Measurements from ENCODE around the gene CDH18.

Gene CDH18

DNA sequence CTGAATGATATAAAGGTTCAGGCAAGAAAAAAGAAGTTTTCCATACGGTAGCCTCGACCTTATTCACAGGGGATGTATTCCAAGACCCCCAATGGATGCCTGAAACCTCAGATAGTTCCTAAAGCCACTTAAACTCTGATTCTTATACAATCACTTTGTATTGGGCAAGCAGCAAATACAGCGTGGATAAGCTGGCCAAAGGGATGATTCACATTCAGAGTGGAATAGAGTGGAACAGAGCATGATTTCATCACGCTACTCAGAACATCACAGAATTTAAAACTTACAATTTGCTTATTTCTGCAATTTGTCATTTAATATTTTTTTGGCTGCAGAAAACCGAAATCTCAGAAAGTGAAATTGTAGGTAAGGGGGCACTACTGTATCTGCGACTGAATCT is 40.5 kb upstream of the CDH18 start:
- H3K9me3 ChIP-seq: no peaks in the 10 kb centered on the region
- H3K36me3 ChIP-seq: no peaks in the 10 kb centered on the region
- H3K27me3 ChIP-seq: no peaks in the 10 kb centered on the region
- no peak for TF ChIP-seq CTCF (IDR thresholded peaks at IDR 0.05; ENCODE audit: low read depth, low read length)
- H3K4me3 ChIP-seq (ENCODE audit: low read depth, low read length): no peak overlapping the region
- H3K4me1 ChIP-seq: no peaks in the 10 kb centered on the region
- no peak for DNase-seq

DNA sequence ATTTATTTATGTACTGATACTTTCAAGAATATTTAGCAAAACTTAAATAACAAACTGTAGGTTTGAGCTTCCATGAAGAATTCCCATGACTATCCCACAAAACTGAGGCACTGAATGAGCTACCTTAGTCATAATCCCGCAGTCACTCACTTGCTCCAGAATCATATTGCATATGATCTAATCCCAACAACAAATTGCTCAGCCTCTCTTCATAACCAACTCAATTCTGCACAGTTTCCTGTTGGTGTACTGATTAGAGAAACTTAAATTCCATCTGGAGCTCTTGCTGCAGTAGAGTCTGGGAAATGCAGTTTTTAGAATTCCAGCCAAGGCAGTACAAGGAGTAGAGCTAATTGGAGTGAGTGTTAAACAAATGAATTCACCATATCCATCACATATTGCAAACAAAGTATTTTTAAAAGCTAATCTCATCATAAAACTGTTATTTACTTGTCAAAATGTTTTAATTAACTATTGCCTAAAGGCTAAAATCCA is 35.7 kb upstream of the CDH18 start:
- DNase-seq: no peak
- no peak for TF ChIP-seq CTCF (IDR thresholded peaks at IDR 0.05; ENCODE audit: low read depth, low read length)
- Histone ChIP-seq H3K27me3 (no peaks in the 10 kb centered on the region), H3K36me3 (no peaks in the 10 kb centered on the region), H3K9me3 (peaks cover 4% of the 10 kb centered on the region; the same call in 1 of the 2 replicates), H3K4me1 (no peaks in the 10 kb centered on the region), H3K4me3 (ENCODE audit: low read depth, low read length) (no peak overlapping the region)

DNA sequence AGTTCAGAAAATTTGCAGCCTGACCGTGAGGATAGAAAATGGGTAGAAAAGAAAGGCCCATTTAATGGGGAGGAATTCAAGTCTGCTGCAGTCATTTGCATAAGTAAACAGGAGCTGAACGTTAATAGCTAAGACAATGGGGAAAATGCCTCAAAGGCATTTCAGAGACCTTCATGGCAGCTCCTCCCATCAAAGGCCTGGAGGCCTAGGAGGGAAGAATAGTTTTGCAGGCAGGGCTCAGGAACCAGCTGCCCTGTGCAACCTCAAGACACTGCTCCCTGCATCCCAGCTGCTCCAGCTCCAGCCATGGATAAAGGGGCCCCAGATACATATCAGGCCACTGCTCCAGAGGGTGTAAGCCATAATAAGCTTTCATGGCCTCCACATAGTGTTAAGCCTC is 32.2 kb upstream of the CDH18 start:
- TF ChIP-seq CTCF (IDR thresholded peaks at IDR 0.05; ENCODE audit: low read depth, low read length): no peak
- H3K4me3 ChIP-seq (ENCODE audit: low read depth, low read length): no peak overlapping the region
- H3K9me3 ChIP-seq: peaks cover 4% of the 10 kb centered on the region; the same call in 1 of the 2 replicates
- no peaks in the 10 kb centered on the region for H3K36me3 ChIP-seq
- no peak for DNase-seq
- H3K4me1 ChIP-seq: no peaks in the 10 kb centered on the region
- H3K27me3 ChIP-seq: no peaks in the 10 kb centered on the region

DNA sequence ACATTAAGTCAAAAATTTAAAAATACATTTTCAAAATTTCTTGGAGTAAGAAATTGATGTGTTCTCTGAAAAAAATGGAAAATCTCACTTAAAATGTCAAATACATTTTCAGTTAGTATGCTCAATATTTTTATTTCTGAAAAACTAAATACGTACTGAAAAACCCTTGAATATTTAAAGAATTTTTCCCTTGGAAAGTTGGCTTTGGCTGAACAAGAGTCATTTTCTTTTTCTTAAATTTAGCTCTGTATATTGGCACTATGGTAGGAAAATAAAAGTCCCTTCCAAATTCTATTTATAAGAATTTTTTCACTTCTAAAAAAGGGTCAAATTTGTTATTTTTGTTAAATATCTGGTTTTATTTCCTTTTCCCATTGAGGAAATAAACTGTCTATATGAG is 29.0 kb upstream of the CDH18 start:
- H3K36me3 ChIP-seq: no peaks in the 10 kb centered on the region
- H3K27me3 ChIP-seq: no peaks in the 10 kb centered on the region
- no peaks in the 10 kb centered on the region for H3K4me1 ChIP-seq
- no peak for DNase-seq
- H3K9me3 ChIP-seq: peaks cover 4% of the 10 kb centered on the region; the same call in 1 of the 2 replicates
- no peak for TF ChIP-seq CTCF (IDR thresholded peaks at IDR 0.05; ENCODE audit: low read depth, low read length)
- no peak overlapping the region for H3K4me3 ChIP-seq (ENCODE audit: low read depth, low read length)

- H3K4me1 ChIP-seq: no peaks in the 10 kb centered on the region
- no peaks in the 10 kb centered on the region for H3K9me3 ChIP-seq
- no peak for DNase-seq
- no peak overlapping the region for H3K4me3 ChIP-seq (ENCODE audit: low read depth, low read length)
- no peaks in the 10 kb centered on the region for H3K27me3 ChIP-seq
- no peak for TF ChIP-seq CTCF (IDR thresholded peaks at IDR 0.05; ENCODE audit: low read depth, low read length)
- no peaks in the 10 kb centered on the region for H3K36me3 ChIP-seq
These were observed 12.4 kb upstream of the CDH18 start for GRCh38 chr5:20000416-20000815.

- H3K27me3 ChIP-seq: no peaks in the 10 kb centered on the region
- H3K9me3 ChIP-seq: no peaks in the 10 kb centered on the region
- DNase-seq: peak; percentile 12
- H3K4me3 ChIP-seq (ENCODE audit: low read depth, low read length): peak overlapping the region; percentile 83
- H3K4me1 ChIP-seq: peaks cover 9% of the 10 kb centered on the region
- no peak for TF ChIP-seq CTCF (IDR thresholded peaks at IDR 0.05; ENCODE audit: low read depth, low read length)
- H3K36me3 ChIP-seq: no peaks in the 10 kb centered on the region
These were observed 457 bp upstream of the CDH18 start for GRCh38 chr5:19988457-19988856.
